WI38 (cell line): ENCODE results near the gene SUPT20HL2.

Experiments used
- H3K4me3 ChIP-seq: 2 replicates; pipeline ENCODE4 v1.5.1; 2011; ENCODE audit warnings: low read depth, mild to moderate bottlenecking, control low read depth, low read length
- CTCF ChIP-seq: IDR thresholded peaks from 2 replicates; pipeline ENCODE4 v1.5.1; 2012; ENCODE audit warnings: low read depth, mild to moderate bottlenecking, control low read depth, low read length

The SUPT20HL2 gene

GRCh38 chrX:24292353-24292752 lies 21.5 kb downstream of the SUPT20HL2 start:
- H3K4me3 ChIP-seq, result no peak overlapping the region
- TF ChIP-seq CTCF, result no peak

GRCh38 chrX:24285082-24285481 lies 28.8 kb downstream of the SUPT20HL2 start:
- no peak overlapping the region for H3K4me3 ChIP-seq
- TF ChIP-seq CTCF, result no peak

GRCh38 chrX:24283127-24283794 lies 30.6 kb downstream of the SUPT20HL2 start:
- TF ChIP-seq CTCF, result no peak
- H3K4me3 ChIP-seq, result no peak overlapping the region

GRCh38 chrX:24282381-24283126 lies 31.3 kb downstream of the SUPT20HL2 start:
- H3K4me3 ChIP-seq, result no peak overlapping the region
- TF ChIP-seq CTCF, result no peak

- H3K4me3 ChIP-seq, result no peak overlapping the region
- no peak for TF ChIP-seq CTCF
Measured at GRCh38 chrX:24277405-24277804, 36.5 kb downstream of the SUPT20HL2 start.

GRCh38 chrX:24276015-24276414 lies 37.9 kb downstream of the SUPT20HL2 start:
- TF ChIP-seq CTCF, result no peak
- H3K4me3 ChIP-seq, result no peak overlapping the region

GRCh38 chrX:24271262-24271661 lies 42.6 kb downstream of the SUPT20HL2 start:
- TF ChIP-seq CTCF, result no peak

More at GRCh38 chrX:24271262-24271661, 42.6 kb downstream of the SUPT20HL2 start:
- H3K4me3 ChIP-seq, result no peak overlapping the region
